ENCODE data around the gene ANKHD1.

DNA sequence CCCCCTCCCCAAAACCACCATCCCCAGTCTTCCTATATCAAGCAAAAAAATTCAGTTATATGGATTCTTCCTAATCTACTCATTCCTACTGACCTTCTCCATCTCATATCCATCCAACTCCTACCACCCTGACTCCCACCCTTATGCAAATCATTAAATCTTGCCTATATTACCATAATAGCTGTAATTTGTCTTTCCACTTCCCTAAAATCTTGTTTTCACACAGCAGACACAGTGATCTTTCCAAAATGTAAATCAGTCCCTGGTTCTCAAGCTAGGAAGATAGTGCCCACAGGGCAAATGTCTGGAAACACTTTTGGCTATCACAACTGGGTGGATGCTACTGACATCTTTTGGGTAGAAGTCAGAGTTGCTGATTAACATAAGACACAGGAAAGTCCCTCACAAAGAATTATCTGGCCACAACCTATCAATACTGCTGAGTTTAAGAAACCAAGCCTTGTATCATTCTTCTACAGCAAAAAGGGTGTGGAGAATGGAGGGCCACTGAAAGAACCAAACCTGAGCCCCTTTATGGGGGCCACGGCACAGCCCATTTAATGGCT, 154.2 kb downstream of the ANKHD1 start:
- TF ChIP-seq, protein P1, sequence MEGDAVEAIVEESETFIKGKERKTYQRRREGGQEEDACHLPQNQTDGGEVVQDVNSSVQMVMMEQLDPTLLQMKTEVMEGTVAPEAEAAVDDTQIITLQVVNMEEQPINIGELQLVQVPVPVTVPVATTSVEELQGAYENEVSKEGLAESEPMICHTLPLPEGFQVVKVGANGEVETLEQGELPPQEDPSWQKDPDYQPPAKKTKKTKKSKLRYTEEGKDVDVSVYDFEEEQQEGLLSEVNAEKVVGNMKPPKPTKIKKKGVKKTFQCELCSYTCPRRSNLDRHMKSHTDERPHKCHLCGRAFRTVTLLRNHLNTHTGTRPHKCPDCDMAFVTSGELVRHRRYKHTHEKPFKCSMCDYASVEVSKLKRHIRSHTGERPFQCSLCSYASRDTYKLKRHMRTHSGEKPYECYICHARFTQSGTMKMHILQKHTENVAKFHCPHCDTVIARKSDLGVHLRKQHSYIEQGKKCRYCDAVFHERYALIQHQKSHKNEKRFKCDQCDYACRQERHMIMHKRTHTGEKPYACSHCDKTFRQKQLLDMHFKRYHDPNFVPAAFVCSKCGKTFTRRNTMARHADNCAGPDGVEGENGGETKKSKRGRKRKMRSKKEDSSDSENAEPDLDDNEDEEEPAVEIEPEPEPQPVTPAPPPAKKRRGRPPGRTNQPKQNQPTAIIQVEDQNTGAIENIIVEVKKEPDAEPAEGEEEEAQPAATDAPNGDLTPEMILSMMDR (conservative IDR thresholded peaks at IDR 0.05 in 1 of 2, IDR thresholded peaks at IDR 0.05 in 1 of 2; ENCODE audit: low read depth in 1 of 2, low read length in 2 of 2), result no peak
- no peak for TF ChIP-seq EZH2 (IDR thresholded peaks at IDR 0.05; ENCODE audit: low read length, missing control alignments)

Data from fibroblast of lung (primary cell).